Heart left ventricle (tissue), 13 donors: ENCODE data around the gene LRP1B.

ENCODE experiments used
- POLR2A ChIP-seq, 2 donors: fragments of 450-650 bp; IDR thresholded peaks; one replicate each; pipeline ENCODE4 v1.6.1; 2017; ENCODE audit warnings: antibody characterized with exemption in 2 of 2, mild to moderate bottlenecking in 2 of 2, moderate library complexity in 2 of 2
- TF ChIP-seq, protein P1 (sequence below), 12 donors: fragments of 200-600 bp; sonication (generic) in 4 of 12; IDR thresholded peaks; one replicate each; pipeline versions ENCODE4 v1.5.0 to v1.8.0; 2018 to 2022; ENCODE audit warnings: antibody characterized with exemption in 12 of 12, mild to moderate bottlenecking in 5 of 12
- donor health status: ischemic (EF 13 %, LVEDD 7.1; RV severe dilation, severe dysfunction).
- donor health status: DM: no; HTN: yes; CAD: no.
- donor health status: DM: no; HTN: no; CAD: no.
- donor health status: ischemic (EF 25% LVEDD 6.9; RV normal size, moderate dysfunction).
- donor health status: ischemic (EF 25% LVEDD 5.7; RV mildly dilated, moderate dysfunction).
- donor health status: ischemic (EF 35%, LVEDD 5.7; RV mildly dilated, moderate dysfunction).
- donor health status: nonischemic (EF 11% LVEDD 7.7; RV severe dilation, severe dysfunction).
- donor health status: DM: yes; HTN: yes; CAD: no.
- donor health status: PGD.
- donor health status: ischemic (EF 29% LVEDD 5.4; RV normal size, mild dysfunction).
- donor health status: nonischemic (EF 23%, LVEDD 6.1; RV moderate dilation, normal function).

- no peak for TF ChIP-seq POLR2A (IDR thresholded peaks at IDR 0.05)
- TF ChIP-seq, protein P1, sequence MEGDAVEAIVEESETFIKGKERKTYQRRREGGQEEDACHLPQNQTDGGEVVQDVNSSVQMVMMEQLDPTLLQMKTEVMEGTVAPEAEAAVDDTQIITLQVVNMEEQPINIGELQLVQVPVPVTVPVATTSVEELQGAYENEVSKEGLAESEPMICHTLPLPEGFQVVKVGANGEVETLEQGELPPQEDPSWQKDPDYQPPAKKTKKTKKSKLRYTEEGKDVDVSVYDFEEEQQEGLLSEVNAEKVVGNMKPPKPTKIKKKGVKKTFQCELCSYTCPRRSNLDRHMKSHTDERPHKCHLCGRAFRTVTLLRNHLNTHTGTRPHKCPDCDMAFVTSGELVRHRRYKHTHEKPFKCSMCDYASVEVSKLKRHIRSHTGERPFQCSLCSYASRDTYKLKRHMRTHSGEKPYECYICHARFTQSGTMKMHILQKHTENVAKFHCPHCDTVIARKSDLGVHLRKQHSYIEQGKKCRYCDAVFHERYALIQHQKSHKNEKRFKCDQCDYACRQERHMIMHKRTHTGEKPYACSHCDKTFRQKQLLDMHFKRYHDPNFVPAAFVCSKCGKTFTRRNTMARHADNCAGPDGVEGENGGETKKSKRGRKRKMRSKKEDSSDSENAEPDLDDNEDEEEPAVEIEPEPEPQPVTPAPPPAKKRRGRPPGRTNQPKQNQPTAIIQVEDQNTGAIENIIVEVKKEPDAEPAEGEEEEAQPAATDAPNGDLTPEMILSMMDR (IDR thresholded peaks at IDR 0.05): no peak
Measured at GRCh38 chr2:142144547-142144946, 13.7 kb upstream of the LRP1B start.
